Progenitor cell of endocrine pancreas (in vitro differentiated cells): ENCODE measurements around the gene ICAM3. TPM values are rescaled to one million over a fixed set of nuclear protein-coding genes. Genes with fewer than 3 reads are reported as not detected.

ENCODE experiments used
- DNase-seq: peaks from one replicate; pipeline ENCODE4 v3.0.0; 2021; ENCODE audit warnings: low spot score; ENCODE audit not compliant: unreplicated experiment
- H3K27ac Mint-ChIP-seq: 2 replicates; pipeline ENCODE4 v1.8.0; 2021; ENCODE audit warnings: mild to moderate bottlenecking, moderate library complexity, mixed read lengths
- H3K27me3 Mint-ChIP-seq: 2 replicates; pipeline ENCODE4 v1.8.0; 2021; ENCODE audit warnings: mixed read lengths
- H3K36me3 Mint-ChIP-seq: 2 replicates; pipeline ENCODE4 v1.8.0; 2022; ENCODE audit warnings: mixed read lengths; ENCODE audit not compliant: insufficient read depth
- H3K4me1 Mint-ChIP-seq: 2 replicates; pipeline ENCODE4 v1.8.0; 2021; ENCODE audit warnings: low read depth, mixed read lengths
- H3K4me3 Mint-ChIP-seq: 2 replicates; pipeline ENCODE4 v1.8.0; 2021; ENCODE audit warnings: low read depth, mild to moderate bottlenecking, moderate library complexity, mixed read lengths
- H3K9me3 Mint-ChIP-seq: 2 replicates; pipeline ENCODE4 v1.8.0; 2021; ENCODE audit warnings: low read depth, mixed read lengths
- CTCF ChIP-seq: fragments of 200-600 bp; sonication (generic); IDR thresholded peaks from one replicate; pipeline ENCODE4 v1.5.0; 2021; ENCODE audit warnings: antibody characterized with exemption, mild to moderate bottlenecking; ENCODE audit not compliant: unreplicated experiment
- total RNA-seq: library from RNA; stranded (reverse); gene quantifications from 2 replicates; pipeline ENCODE4 v1.2.1, GENCODE V29; 2021

The ICAM3 gene
- total RNA-seq, 1 donor from 2014 or later: 5.1 TPM

- no peaks in the 10 kb centered on the region for H3K36me3 Mint-ChIP-seq
- H3K27ac Mint-ChIP-seq: no peak overlapping the region
These were observed 54.0 kb downstream of the ICAM3 start for GRCh38 chr19:10285393-10285792.

GRCh38 chr19:10284960-10285278 lies 54.5 kb downstream of the ICAM3 start:
- Mint-ChIP-seq H3K36me3 (no peaks in the 10 kb centered on the region), H3K4me3 (no peak overlapping the region), H3K27ac (no peak overlapping the region), H3K9me3 (no peaks in the 10 kb centered on the region), H3K4me1 (peaks cover 3% of the 10 kb centered on the region), H3K27me3 (peaks cover 56% of the 10 kb centered on the region)
- no peak for TF ChIP-seq CTCF
- DNase-seq: no peak

More at GRCh38 chr19:10285393-10285792, 54.0 kb downstream of the ICAM3 start:
- no peaks in the 10 kb centered on the region for H3K9me3 Mint-ChIP-seq
- H3K4me3 Mint-ChIP-seq: no peak overlapping the region
- no peak for DNase-seq
- H3K4me1 Mint-ChIP-seq: peaks cover 5% of the 10 kb centered on the region
- peaks cover 59% of the 10 kb centered on the region for H3K27me3 Mint-ChIP-seq
- no peak for TF ChIP-seq CTCF

- no peak overlapping the region for H3K4me3 Mint-ChIP-seq
These were observed 55.1 kb downstream of the ICAM3 start for GRCh38 chr19:10284065-10284959.

More at GRCh38 chr19:10284065-10284959, 55.1 kb downstream of the ICAM3 start:
- peaks cover 3% of the 10 kb centered on the region for H3K4me1 Mint-ChIP-seq
- no peaks in the 10 kb centered on the region for H3K36me3 Mint-ChIP-seq
- no peak for TF ChIP-seq CTCF
- no peak overlapping the region for H3K27ac Mint-ChIP-seq
- no peak for DNase-seq
- H3K9me3 Mint-ChIP-seq: no peaks in the 10 kb centered on the region
- H3K27me3 Mint-ChIP-seq: peaks cover 57% of the 10 kb centered on the region

Other genes with a start within 250 kb of the ICAM3 start
- gene ANGPTL6, start 236.9 kb downstream of the ICAM3 start, total RNA-seq: not detected in 2 replicates
- gene PPAN, start 233.3 kb downstream of the ICAM3 start, total RNA-seq: 51.5 and 54.8 TPM in 2 replicates
- gene P2RY11, start 227.9 kb downstream of the ICAM3 start, total RNA-seq: 20.5 and 23.7 TPM in 2 replicates
- gene EIF3G, start 219.7 kb downstream of the ICAM3 start, total RNA-seq: 216 and 220 TPM in 2 replicates
- gene DNMT1, start 144.7 kb downstream of the ICAM3 start, total RNA-seq: 150 TPM in 2 replicates
- gene S1PR2, start 108.3 kb downstream of the ICAM3 start, total RNA-seq: 17.9 and 19.2 TPM in 2 replicates
- 51.7 and 52.9 TPM in 2 replicates for gene MRPL4, start 87.4 kb downstream of the ICAM3 start, total RNA-seq
- gene ICAM1, start 68.5 kb downstream of the ICAM3 start, total RNA-seq: 0.17 and 0.20 TPM in 2 replicates
- gene ICAM4, start 52.7 kb downstream of the ICAM3 start, total RNA-seq: not detected in 2 replicates
- not detected in 2 replicates for gene ICAM5, start 49.7 kb downstream of the ICAM3 start, total RNA-seq
- 20.0 and 26.8 TPM in 2 replicates for gene ZGLP1, start 29.8 kb downstream of the ICAM3 start, total RNA-seq
- gene FDX2, start 23.6 kb downstream of the ICAM3 start, total RNA-seq: 23.2 and 24.7 TPM in 2 replicates
- 50.5 and 53.4 TPM in 2 replicates for gene RAVER1, start 6.1 kb downstream of the ICAM3 start, total RNA-seq
- gene TYK2, start 40.9 kb upstream of the ICAM3 start, total RNA-seq: 147 and 148 TPM in 2 replicates
- 148 and 149 TPM in 2 replicates for gene CDC37, start 63.9 kb upstream of the ICAM3 start, total RNA-seq
- 0.72 and 0.87 TPM in 2 replicates for gene PDE4A, start 80.9 kb upstream of the ICAM3 start, total RNA-seq
- 64.7 and 76.6 TPM in 2 replicates for gene KEAP1, start 163.7 kb upstream of the ICAM3 start, total RNA-seq
- not detected in 2 replicates for gene S1PR5, start 177.8 kb upstream of the ICAM3 start, total RNA-seq
- gene ATG4D, start 204.3 kb upstream of the ICAM3 start, total RNA-seq: 44.9 and 52.6 TPM in 2 replicates
- 32.1 and 35.0 TPM in 2 replicates for gene KRI1, start 226.4 kb upstream of the ICAM3 start, total RNA-seq
- 4.2 and 5.0 TPM in 2 replicates for gene CDKN2D, start 229.4 kb upstream of the ICAM3 start, total RNA-seq
- 107 and 110 TPM in 2 replicates for gene AP1M2, start 247.7 kb upstream of the ICAM3 start, total RNA-seq